ENCODE measurements around the gene ZNF66. TPM values are rescaled to one million over a fixed set of nuclear protein-coding genes. Genes with fewer than 3 reads are reported as not detected.
"Not testable (repeated sequence)": the region's sequence is repeated elsewhere in the genome, so short reads cannot be mapped to it uniquely, and the experiment has no call there.

ZNF66 gene
- 0.42 TPM for polyA plus RNA-seq (2013, experiment 1 of 2; ENCODE audit: insufficient read length)
- polyA plus RNA-seq (2013, experiment 2 of 2; ENCODE audit: insufficient read length): 0.43 TPM

DNA sequence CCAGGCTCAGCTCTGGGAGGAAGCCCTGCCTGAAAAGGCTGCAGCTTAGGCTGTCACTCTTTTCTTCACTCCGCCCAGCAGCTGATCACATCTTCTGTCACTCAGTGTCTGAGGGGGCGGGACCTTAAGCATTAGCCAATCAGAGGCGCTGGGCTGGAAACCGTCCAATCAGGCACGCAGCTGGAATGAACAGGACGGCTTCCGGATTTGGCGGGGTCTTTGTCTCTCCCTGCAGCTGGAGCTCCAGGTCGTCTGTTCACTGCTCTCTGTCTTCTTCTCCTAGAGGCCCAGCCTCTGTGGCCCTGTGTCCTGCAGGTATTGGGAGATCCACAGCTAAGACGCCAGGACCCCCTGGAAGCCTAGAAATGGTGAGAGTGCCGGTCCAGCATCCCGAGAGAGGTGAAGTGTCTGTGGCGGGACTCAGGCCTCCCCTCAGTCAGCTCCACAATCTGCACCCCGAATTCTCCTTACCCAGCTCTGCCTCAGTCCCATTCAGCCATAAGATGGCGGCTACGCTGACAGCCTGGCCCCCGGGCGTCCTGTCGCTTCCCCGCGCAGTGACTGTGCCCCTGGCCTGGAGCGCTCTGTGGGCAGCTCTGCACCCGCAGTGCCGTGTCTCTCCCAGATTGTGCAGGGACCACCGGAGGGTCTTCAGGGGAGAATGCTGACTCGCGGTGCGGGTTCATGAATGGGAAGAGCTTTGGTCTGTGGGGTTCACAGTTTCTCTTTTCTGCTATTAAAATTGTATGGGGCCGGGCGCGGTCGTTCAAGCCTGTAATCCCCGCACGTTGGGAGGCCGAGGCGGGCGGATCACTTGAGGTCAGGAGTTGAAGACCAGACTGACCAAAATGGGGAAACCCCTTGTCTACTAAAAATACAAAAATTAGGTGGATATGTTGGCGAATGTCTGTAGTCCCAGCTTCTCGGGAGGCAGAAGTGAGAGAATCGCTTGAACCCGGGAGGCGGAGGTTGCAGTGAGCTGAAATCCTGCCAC lies at the start of gene ZNF66:
TSS of gene ZNF66 (plus strand) at position 222 of the 994 bp plus-strand sequence. CDS start at position 366, 144 bp downstream.
- DNase-seq: peak; percentile 97

GRCh38 chr19:20750169-20750568 lies 25.9 kb upstream of the ZNF66 start:
- not testable (repeated sequence) for DNase-seq

- not testable (repeated sequence) for DNase-seq
These were observed 23.8 kb upstream of the ZNF66 start for GRCh38 chr19:20752291-20752690.

DNA sequence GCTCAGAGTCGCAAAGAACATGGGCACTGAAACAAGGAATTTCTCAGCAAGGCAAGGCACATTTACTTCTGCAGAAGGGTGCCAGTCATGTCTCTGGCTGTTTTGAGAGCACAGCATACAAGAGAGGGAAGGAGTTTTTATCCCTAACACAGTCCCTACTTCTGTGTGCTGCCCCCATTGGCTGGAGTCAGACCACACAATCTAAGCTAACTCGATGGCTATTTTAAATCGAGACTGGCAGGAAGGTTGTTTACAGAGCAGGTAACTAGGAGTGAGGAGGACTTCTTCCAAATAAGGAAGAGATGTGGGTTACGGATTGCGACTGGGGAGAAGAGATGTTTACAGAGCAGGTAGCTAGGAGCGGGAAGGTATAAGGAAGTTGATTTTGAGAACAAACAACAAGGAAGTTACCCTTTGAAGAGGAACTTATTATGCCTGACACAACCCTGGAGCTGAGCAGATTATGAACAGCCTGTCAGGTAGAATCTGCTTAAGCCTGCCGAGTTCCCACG lies 6.8 kb upstream of the ZNF66 start:
- DNase-seq: not testable (repeated sequence)

DNA sequence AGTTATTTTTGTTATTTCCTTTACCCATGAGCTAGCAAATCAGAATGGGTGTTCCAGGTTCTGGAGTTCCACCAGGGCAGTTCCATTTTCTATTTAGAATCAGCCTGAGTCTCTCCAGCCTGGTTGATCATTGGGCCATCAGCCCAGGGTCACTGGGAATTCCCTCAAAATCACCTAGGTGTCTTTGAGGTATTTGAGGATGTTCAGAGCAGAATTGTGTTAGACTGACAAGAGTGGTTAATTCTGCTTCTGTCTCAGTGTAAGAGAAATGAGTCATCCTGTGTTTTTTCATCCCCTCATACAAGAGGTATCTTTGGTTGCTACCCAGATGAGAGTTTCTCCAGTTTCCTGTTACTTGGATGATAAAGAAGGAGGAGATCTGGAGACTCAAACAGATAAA lies 11.7 kb downstream of the ZNF66 start:
- DNase-seq: no peak

DNA sequence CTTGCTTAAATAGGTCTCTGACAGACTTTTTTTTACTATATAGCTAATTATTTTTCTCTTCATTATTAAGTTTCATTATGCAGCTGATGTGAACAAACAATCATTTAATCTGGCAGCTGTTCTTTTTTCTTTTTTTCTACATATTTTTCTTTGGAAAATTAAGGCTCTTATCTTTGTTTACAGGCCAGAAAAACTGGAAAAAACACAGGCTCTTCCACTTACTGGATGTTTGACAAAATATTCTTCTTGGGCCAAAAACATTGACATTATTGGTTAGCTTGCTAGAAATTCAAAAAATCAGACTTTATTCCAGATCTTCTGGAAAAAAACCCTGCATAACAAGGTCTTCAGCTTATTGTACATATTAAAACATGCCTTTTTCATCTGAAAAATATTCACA lies 15.7 kb downstream of the ZNF66 start:
- DNase-seq: no peak

GRCh38 chr19:20806311-20807262 lies 30.5 kb downstream of the ZNF66 start:
- not testable (repeated sequence) for DNase-seq

- DNase-seq: no peak
These were observed 64.3 kb downstream of the ZNF66 start for GRCh38 chr19:20840371-20840770.

Data from fibroblast of skin of abdomen (primary cell).